Cardiac fibroblast (primary cell): ENCODE results near the gene LATS2.

ENCODE experiments used
- DNase-seq, 2 donors: peaks; one replicate each; pipeline versions ENCODE4 v3.0.0 to v3.0.0-alpha.2; 2010; ENCODE audit warnings: low read depth in 2 of 2
- H3K4me3 ChIP-seq, 2 donors: replicated peaks in 1 of 2; 1 replicate in 1 of 2; 2 replicates in 1 of 2; pipeline ENCODE4 v1.5.1; 2011; ENCODE audit warnings: low read depth in 2 of 2, low read length in 2 of 2, mild to moderate bottlenecking in 2 of 2, moderate library complexity in 1 of 2
- CTCF ChIP-seq: IDR thresholded peaks from one replicate; pipeline ENCODE4 v1.5.1; 2011; ENCODE audit warnings: low read depth, mild to moderate bottlenecking, low read length, inconsistent platforms

LATS2 gene

GRCh38 chr13:21013682-21014038, 47.7 kb downstream of the LATS2 start:
- no peak overlapping the region for H3K4me3 ChIP-seq
- no peak for DNase-seq
- TF ChIP-seq CTCF, result no peak

GRCh38 chr13:21012841-21013681, 48.3 kb downstream of the LATS2 start:
- TF ChIP-seq CTCF, result no peak
- no peak overlapping the region for H3K4me3 ChIP-seq
- DNase-seq, result peak; percentile 32 to 62

- no peak overlapping the region for H3K4me3 ChIP-seq
- no peak for DNase-seq
- no peak for TF ChIP-seq CTCF
These were observed 49.2 kb downstream of the LATS2 start for GRCh38 chr13:21012211-21012610.

- H3K4me3 ChIP-seq, result no peak overlapping the region
- no peak for TF ChIP-seq CTCF
- DNase-seq, result no peak
These were observed 50.0 kb downstream of the LATS2 start for GRCh38 chr13:21011378-21011777.

GRCh38 chr13:21010621-21011020, 50.8 kb downstream of the LATS2 start:
- DNase-seq, result peak in 1 of 2 donors; percentile 48
- H3K4me3 ChIP-seq, result no peak overlapping the region
- no peak for TF ChIP-seq CTCF

- no peak overlapping the region for H3K4me3 ChIP-seq
- DNase-seq, result no peak
- no peak for TF ChIP-seq CTCF
These were observed 52.4 kb downstream of the LATS2 start for GRCh38 chr13:21009036-21009435.

- H3K4me3 ChIP-seq, result no peak overlapping the region
These were observed 53.4 kb downstream of the LATS2 start for GRCh38 chr13:21008026-21008425.

More at GRCh38 chr13:21008026-21008425, 53.4 kb downstream of the LATS2 start:
- no peak for DNase-seq
- no peak for TF ChIP-seq CTCF
